Activated CD4-positive, CD25-positive, alpha-beta regulatory T cell (primary cell): ENCODE results near the gene NUP210L.
A peak's percentile ranks its signal among the peaks of the same experiment; 100 is the strongest.

Experiments used
- DNase-seq, 4 experiments: peaks; one replicate each; lab custom pipeline; 2025; lab: John Stamatoyannopoulos, UW

The NUP210L gene

GRCh38 chr1:153963850-153964331 lies 191.0 kb downstream of the NUP210L start:
- DNase-seq = no peak

GRCh38 chr1:153963030-153963849 lies 191.6 kb downstream of the NUP210L start, which contains the start of gene SLC39A1:
TSS of gene SLC39A1 (minus strand) at chr1:153963537. CDS start at chr1:153962715, 822 bp downstream.
- peak; percentile 76 to 91 (median 84) for DNase-seq

- DNase-seq = no peak
Observed at GRCh38 chr1:153962088-153963029, 192.5 kb downstream of the NUP210L start.

GRCh38 chr1:153961421-153961820 lies 193.5 kb downstream of the NUP210L start:
- no peak for DNase-seq

GRCh38 chr1:153960206-153960605 lies 194.7 kb downstream of the NUP210L start:
- no peak for DNase-seq

GRCh38 chr1:153959454-153959853 lies 195.4 kb downstream of the NUP210L start:
- DNase-seq = no peak

- no peak for DNase-seq
Observed at GRCh38 chr1:153958961-153959260, 196.0 kb downstream of the NUP210L start.

- peak; percentile 87 to 94 (median 92) for DNase-seq
Observed at GRCh38 chr1:153958111-153958960, 196.5 kb downstream of the NUP210L start, which contains the start of gene CRTC2. TSS of gene CRTC2 (minus strand) at chr1:153958612. CDS start at chr1:153958497, 115 bp downstream.

- DNase-seq = peak in 2 of 4 experiments; percentile 12 to 21
Observed at GRCh38 chr1:153957744-153958110, 197.1 kb downstream of the NUP210L start.

GRCh38 chr1:153956997-153957715 lies 197.7 kb downstream of the NUP210L start:
- no peak for DNase-seq

- no peak for DNase-seq
Observed at GRCh38 chr1:153954826-153955225, 200.0 kb downstream of the NUP210L start.

GRCh38 chr1:153953859-153954365 lies 201.0 kb downstream of the NUP210L start:
- DNase-seq = no peak

GRCh38 chr1:153951801-153952200 lies 203.1 kb downstream of the NUP210L start:
- no peak for DNase-seq

GRCh38 chr1:153951183-153951582 lies 203.7 kb downstream of the NUP210L start:
- DNase-seq = no peak

- peak; percentile 48 to 62 (median 58) for DNase-seq
Observed at GRCh38 chr1:153946622-153947241, 208.1 kb downstream of the NUP210L start, which contains the start of gene DENND4B. TSS of gene DENND4B (minus strand) at chr1:153946718. CDS start at chr1:153944374, 2,344 bp downstream.

GRCh38 chr1:153945795-153946621 lies 208.9 kb downstream of the NUP210L start:
- peak; percentile 37 to 66 (median 50) for DNase-seq

GRCh38 chr1:153945131-153945794 lies 209.6 kb downstream of the NUP210L start:
- DNase-seq = peak; percentile 26 to 68 (median 46)

GRCh38 chr1:153944827-153945117 lies 210.1 kb downstream of the NUP210L start:
- no peak for DNase-seq
